HepG2 (cell line): Measurements from ENCODE around the gene SRC. TPM values are rescaled to one million over a fixed set of nuclear protein-coding genes. Genes with fewer than 3 reads are reported as not detected.

ENCODE experiments used
- ATAC-seq: fragments of 200-7000 bp; cut with Tn5 transposase; 3 replicates; pipeline ENCODE4 v1.9.1; 2020; ENCODE audit warnings: mild to moderate bottlenecking, moderate library complexity
- BruUV-seq: library from RNA; stranded (reverse); fragments of 400-500 nt; replicated peaks from 2 replicates; lab custom pipeline; 2021; lab: Mats Ljungman, UMichigan
- CTCF ChIA-PET: fragments of 300-600 bp; formaldehyde crosslinking; extraction: SDS; loops from one replicate; lab custom pipeline; 2021; ENCODE audit warnings: low total read pairs, inconsistent platforms, low intra/inter-chr PET ratio; lab: Yijun Ruan, JAX
- POLR2A ChIA-PET: fragments of 350-600 bp; sonication (Branson Sonifier 250); formaldehyde crosslinking; loops from one replicate; lab custom pipeline; 2020; ENCODE audit warnings: antibody characterized with exemption, inconsistent platforms; lab: Yijun Ruan, JAX
- DNase-seq: peaks from one replicate; pipeline ENCODE4 v3.0.0-alpha.2; 2015; ENCODE audit warnings: low spot score
- FAIRE-seq: peaks from 3 replicates; lab custom pipeline; 2011; peaks lifted over from hg19 to GRCh38; lab: Jason Lieb, UNC
- H2AFZ ChIP-seq: one replicate; pipeline ENCODE4 v1.6.1; 2011; ENCODE audit warnings: low read length, inconsistent platforms
- H3K27ac ChIP-seq: fragments of 300-600 bp; 3 replicates; pipeline ENCODE4 v1.8.0; 2011; ENCODE audit warnings: mixed run types, mild to moderate bottlenecking, mixed read lengths, low read length, inconsistent platforms; ENCODE audit not compliant: insufficient read depth; ENCODE audit errors: extremely low read length
- H3K27me3 ChIP-seq, 2 experiments: fragments of 200-600 bp in 1 of 2; 2 replicates in 1 of 2; 3 replicates in 1 of 2; pipeline versions ENCODE4 v1.6.0 to v1.8.0; 2011; ENCODE audit warnings: low read length in 2 of 2, mild to moderate bottlenecking in 2 of 2, moderate library complexity in 2 of 2, inconsistent platforms in 1 of 2; ENCODE audit not compliant: insufficient read depth in 2 of 2, control insufficient read depth in 1 of 2
- H3K36me3 ChIP-seq, 2 experiments: fragments of 200-600 bp in 1 of 2; replicated peaks in 1 of 2; 2 replicates in 1 of 2; 3 replicates in 1 of 2; pipeline versions ENCODE4 v1.5.1 to v1.8.0; 2011; ENCODE audit warnings: low read length in 2 of 2, inconsistent platforms in 1 of 2; ENCODE audit not compliant: insufficient read depth in 2 of 2, control insufficient read depth in 1 of 2
- H3K4me1 ChIP-seq: 2 replicates; pipeline ENCODE4 v1.5.1; 2012; ENCODE audit warnings: low read length, inconsistent platforms; ENCODE audit not compliant: insufficient read depth
- H3K4me2 ChIP-seq: 2 replicates; pipeline ENCODE4 v1.6.0; 2011; ENCODE audit warnings: low read depth, low read length, inconsistent platforms
- H3K4me3 ChIP-seq, 3 experiments: fragments of 200-600 bp in 1 of 3; sonication (generic), shearing (Covaris generic) in 1 of 3; replicated peaks in 1 of 3; 2 replicates each; pipeline ENCODE4 v1.5.1; 2011 to 2016; ENCODE audit warnings: low read length in 3 of 3, inconsistent platforms in 2 of 3, low read depth in 2 of 3, mild to moderate bottlenecking in 2 of 3, control low read depth in 1 of 3, mixed read lengths in 1 of 3; ENCODE audit not compliant: insufficient read depth in 1 of 3
- H3K79me2 ChIP-seq: one replicate; pipeline ENCODE4 v1.6.1; 2011; ENCODE audit warnings: low read length, inconsistent platforms; ENCODE audit not compliant: insufficient read depth
- H3K9ac ChIP-seq: 2 replicates; pipeline ENCODE4 v1.6.0; 2011; ENCODE audit warnings: mild to moderate bottlenecking, low read depth, low read length, inconsistent platforms; ENCODE audit not compliant: insufficient read depth
- H3K9me3 ChIP-seq: 2 replicates; pipeline ENCODE4 v1.5.1; 2012; ENCODE audit warnings: mild to moderate bottlenecking, low read length
- H4K20me1 ChIP-seq: 2 replicates; pipeline ENCODE4 v1.6.0; 2011; ENCODE audit warnings: inconsistent platforms, mild to moderate bottlenecking, low read length, moderate library complexity; ENCODE audit not compliant: insufficient read depth
- GLI4 ChIP-seq: sonication (generic); formaldehyde crosslinking; IDR thresholded peaks from 2 replicates; pipeline ENCODE4 v1.5.1; 2020; ENCODE audit warnings: missing genetic modification reagents, mild to moderate bottlenecking, moderate library complexity, borderline replicate concordance
- KDM1A ChIP-seq: IDR thresholded peaks from 2 replicates; pipeline ENCODE4 v1.6.1; 2016; ENCODE audit warnings: missing compliant biosample characterization
- KDM2A ChIP-seq: sonication (generic); formaldehyde crosslinking; IDR thresholded peaks from 2 replicates; pipeline ENCODE4 v1.4.0; 2020; ENCODE audit warnings: low read depth, missing genetic modification reagents, borderline replicate concordance
- KLF6 ChIP-seq: IDR thresholded peaks from 2 replicates; pipeline ENCODE4 v1.8.0; 2016; ENCODE audit warnings: missing biosample characterization, missing genetic modification reagents
- MEF2D ChIP-seq: sonication (generic); formaldehyde crosslinking; IDR thresholded peaks from 2 replicates; pipeline ENCODE4 v1.5.1; 2020; ENCODE audit warnings: mild to moderate bottlenecking, missing genetic modification reagents
- NONO ChIP-seq, 2 experiments: fragments of 450-650 bp in 1 of 2; sonication (generic) in 1 of 2; formaldehyde crosslinking in 1 of 2; IDR thresholded peaks in 1 of 2; conservative IDR thresholded peaks in 1 of 2; 2 replicates each; pipeline versions ENCODE4 v1.6.1 to v1.8.0; 2017 to 2022; ENCODE audit warnings: mild to moderate bottlenecking in 1 of 2, missing genetic modification reagents in 1 of 2, moderate library complexity in 1 of 2
- PAF1 ChIP-seq: IDR thresholded peaks from 2 replicates; pipeline ENCODE4 v1.6.1; 2016; ENCODE audit warnings: missing genetic modification reagents, missing compliant biosample characterization
- SRSF1 ChIP-seq: fragments of 200-400 bp; formaldehyde crosslinking; optimal IDR thresholded peaks from 2 replicates; pipeline ENCODE3; 2017; ENCODE audit warnings: mild to moderate bottlenecking, low read depth, low read length, moderate library complexity
- ZFY ChIP-seq: sonication (generic); formaldehyde crosslinking; IDR thresholded peaks from 2 replicates; pipeline ENCODE4 v1.4.0; 2020; ENCODE audit warnings: missing genetic modification reagents
- ZFYVE20 ChIP-seq: sonication (generic); formaldehyde crosslinking; IDR thresholded peaks from 2 replicates; pipeline ENCODE4 v1.8.0; 2023; ENCODE audit warnings: low read depth, mild to moderate bottlenecking, moderate library complexity, missing genetic modification reagents, borderline replicate concordance
- ZKSCAN5 ChIP-seq: sonication (generic); formaldehyde crosslinking; IDR thresholded peaks from 2 replicates; pipeline ENCODE4 v1.5.1; 2020; ENCODE audit warnings: mild to moderate bottlenecking, missing genetic modification reagents
- ZNF724P ChIP-seq: sonication (generic); formaldehyde crosslinking; IDR thresholded peaks from 2 replicates; pipeline ENCODE4 v1.8.0; 2022; ENCODE audit warnings: missing genetic modification reagents, borderline replicate concordance
- WGBS: methylation state at CpG from one replicate; pipeline ENCODE4 v1.1.6; 2017; ENCODE audit warnings: low lambda C conversion rate; 5-methylcytosine and 5-hydroxymethylcytosine counted together
- in situ Hi-C: cut with HindIII; loops from 2 replicates; pipeline ENCODE4 v1.10.0; 2017; ENCODE audit warnings: low pct_unique_long_range_greater_than_20kb; ENCODE audit not compliant: extremely low pct_ligation_motif_present
- intact Hi-C: fragments of 100-400 bp; cut with micrococcal nuclease; formaldehyde crosslinking; loops from one replicate; pipeline ENCODE4 v1.10.0; 2022; ENCODE audit not compliant: unreplicated experiment
- polyA plus RNA-seq, 8 experiments: library from polyadenylated mRNA; depleted of rRNA in 3 of 8; stranded (reverse) in 7 of 8; unstranded in 1 of 8; fragments of >200 nt; fragmentation: Illumina TruSeq in 4 of 8; extraction: Trizol in 4 of 8; gene quantifications; 2 replicates each; pipeline versions ENCODE4 v1.2.1 to v1.2.3, GENCODE V29; 2011 to 2016; ENCODE audit warnings: low read depth in 4 of 8, missing spikeins in 1 of 8, mixed read lengths in 1 of 8; ENCODE audit not compliant: insufficient read depth in 1 of 8
- total RNA-seq, 5 experiments: library from RNA; depleted of rRNA; stranded (reverse); fragments of >200 nt; fragmentation: Illumina TruSeq; extraction: Trizol; gene quantifications; 2 replicates each; pipeline ENCODE4 v1.2.3, GENCODE V29; 2016; ENCODE audit warnings: low read depth in 1 of 5
- TF ChIP-seq, protein P1 (sequence below): sonication (generic); formaldehyde crosslinking; IDR thresholded peaks from 2 replicates; pipeline ENCODE4 v1.8.0; 2022; ENCODE audit warnings: missing genetic modification reagents, mild to moderate bottlenecking, borderline replicate concordance
- TF ChIP-seq, protein P2 (sequence below): sonication (generic); formaldehyde crosslinking; IDR thresholded peaks from 2 replicates; pipeline ENCODE4 v1.4.0; 2020; ENCODE audit warnings: missing genetic modification reagents, borderline replicate concordance
- TF ChIP-seq, protein P3 (sequence below): sonication (generic); formaldehyde crosslinking; IDR thresholded peaks from 2 replicates; pipeline ENCODE4 v1.4.0; 2020; ENCODE audit warnings: mild to moderate bottlenecking, missing genetic modification reagents
- TF ChIP-seq, protein P4 (sequence below): sonication (generic); formaldehyde crosslinking; IDR thresholded peaks from 2 replicates; pipeline ENCODE4 v1.4.0; 2020; ENCODE audit warnings: mild to moderate bottlenecking, missing genetic modification reagents

SRC gene
- total and polyA plus RNA-seq, 2 of the 13 experiments (the other 11 are each of a cell fraction or from before 2014, with no cell fraction given), result 54.7 to 192 TPM

DNA sequence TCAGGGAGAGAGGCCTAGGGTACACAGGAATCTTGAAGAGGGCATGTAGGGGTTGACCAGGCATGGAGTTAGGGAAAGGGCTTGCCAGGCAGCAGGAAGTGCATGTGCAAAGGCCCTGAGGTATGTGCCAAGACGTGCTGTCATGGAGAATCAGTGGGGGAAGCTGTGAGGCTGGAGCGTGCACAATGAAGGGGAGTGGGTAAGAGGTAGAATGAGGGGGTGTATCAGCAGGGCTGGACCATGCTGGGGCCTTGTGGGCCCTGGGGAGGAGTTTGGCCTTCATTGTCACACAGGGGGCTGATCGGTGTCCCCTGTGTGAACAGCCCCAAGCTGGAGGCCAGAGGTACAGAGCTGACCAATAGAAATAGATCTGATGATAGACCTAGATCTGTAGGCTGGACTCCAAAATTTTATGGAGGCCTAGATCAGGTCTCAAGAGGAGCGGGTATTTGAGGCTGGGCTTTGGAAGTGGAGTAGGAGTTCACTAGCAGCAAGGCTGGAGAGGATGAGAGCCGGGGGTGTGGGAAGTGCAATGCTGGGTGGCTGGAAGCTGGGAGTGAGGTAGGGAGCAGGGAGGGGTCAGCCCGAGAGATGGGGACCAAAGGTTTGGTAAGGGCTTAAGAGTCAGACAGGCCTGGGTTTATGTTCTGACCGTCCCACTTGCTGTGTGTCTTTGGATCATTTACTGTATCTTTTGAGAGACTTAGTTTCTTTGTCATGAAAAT is 3.0 kb downstream of the SRC start:
- CTCF ChIA-PET, result no interaction called here
- Histone ChIP-seq H3K9me3 (no peaks in the 10 kb centered on the region), H3K4me2 (peak overlapping the region; percentile 8; the same call in 1 of the 2 replicates), H3K4me1 (peaks cover 68% of the 10 kb centered on the region), H4K20me1 (peaks cover 74% of the 10 kb centered on the region), H3K27me3 (peaks cover 0 to 5% of the 10 kb centered on the region in 2 experiments; a peak in 1 of 5 replicates), H3K36me3 (peaks cover 28 to 61% of the 10 kb centered on the region in 2 experiments), H3K79me2 (peaks cover 85% of the 10 kb centered on the region), H3K9ac (no peak overlapping the region), H3K27ac (no peak overlapping the region), H3K4me3 (no peak overlapping the region), H2AFZ (no peak overlapping the region)
- POLR2A ChIA-PET, result interaction anchor here (1.1 to 2.0 kb wide), 7 partner anchors 9 to 171 kb away, joined by 3 to 9 read pairs (median 4); no protein-coding TSS in a partner anchor
- BruUV-seq, result no TSS peak
- intact Hi-C loops (no loop called here), in situ Hi-C loops (no loop called here)
- peak; percentile 39 for FAIRE-seq
- DNase-seq, result no peak
- WGBS, result 92% methylated on average over 7 of the region's 7 CpGs
- no peak for ATAC-seq
- TF ChIP-seq, protein P1, sequence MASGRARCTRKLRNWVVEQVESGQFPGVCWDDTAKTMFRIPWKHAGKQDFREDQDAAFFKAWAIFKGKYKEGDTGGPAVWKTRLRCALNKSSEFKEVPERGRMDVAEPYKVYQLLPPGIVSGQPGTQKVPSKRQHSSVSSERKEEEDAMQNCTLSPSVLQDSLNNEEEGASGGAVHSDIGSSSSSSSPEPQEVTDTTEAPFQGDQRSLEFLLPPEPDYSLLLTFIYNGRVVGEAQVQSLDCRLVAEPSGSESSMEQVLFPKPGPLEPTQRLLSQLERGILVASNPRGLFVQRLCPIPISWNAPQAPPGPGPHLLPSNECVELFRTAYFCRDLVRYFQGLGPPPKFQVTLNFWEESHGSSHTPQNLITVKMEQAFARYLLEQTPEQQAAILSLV (CRISPR knock-in tag), result 0 out of 2 replicates have a peak, but pooled peaks have one; percentile 27
- no peak for TF ChIP-seq GLI4 (CRISPR knock-in tag)
- 0 out of 2 replicates have a peak, but pooled peaks have one; percentile 13 for TF ChIP-seq KLF6 (CRISPR knock-in tag)
- TF ChIP-seq PAF1 (CRISPR knock-in tag), result 0 out of 2 replicates have a peak, but pooled peaks have one; percentile 41
- TF ChIP-seq, protein P2, sequence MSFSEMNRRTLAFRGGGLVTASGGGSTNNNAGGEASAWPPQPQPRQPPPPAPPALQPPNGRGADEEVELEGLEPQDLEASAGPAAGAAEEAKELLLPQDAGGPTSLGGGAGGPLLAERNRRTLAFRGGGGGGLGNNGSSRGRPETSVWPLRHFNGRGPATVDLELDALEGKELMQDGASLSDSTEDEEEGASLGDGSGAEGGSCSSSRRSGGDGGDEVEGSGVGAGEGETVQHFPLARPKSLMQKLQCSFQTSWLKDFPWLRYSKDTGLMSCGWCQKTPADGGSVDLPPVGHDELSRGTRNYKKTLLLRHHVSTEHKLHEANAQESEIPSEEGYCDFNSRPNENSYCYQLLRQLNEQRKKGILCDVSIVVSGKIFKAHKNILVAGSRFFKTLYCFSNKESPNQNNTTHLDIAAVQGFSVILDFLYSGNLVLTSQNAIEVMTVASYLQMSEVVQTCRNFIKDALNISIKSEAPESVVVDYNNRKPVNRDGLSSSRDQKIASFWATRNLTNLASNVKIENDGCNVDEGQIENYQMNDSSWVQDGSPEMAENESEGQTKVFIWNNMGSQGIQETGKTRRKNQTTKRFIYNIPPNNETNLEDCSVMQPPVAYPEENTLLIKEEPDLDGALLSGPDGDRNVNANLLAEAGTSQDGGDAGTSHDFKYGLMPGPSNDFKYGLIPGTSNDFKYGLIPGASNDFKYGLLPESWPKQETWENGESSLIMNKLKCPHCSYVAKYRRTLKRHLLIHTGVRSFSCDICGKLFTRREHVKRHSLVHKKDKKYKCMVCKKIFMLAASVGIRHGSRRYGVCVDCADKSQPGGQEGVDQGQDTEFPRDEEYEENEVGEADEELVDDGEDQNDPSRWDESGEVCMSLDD, result no peak
- peak; percentile 14; the same call in 1 of the 2 replicates for TF ChIP-seq KDM2A
- TF ChIP-seq KDM1A (CRISPR knock-in tag), result peak; percentile 46; the same call in 1 of the 2 replicates
- 0 out of 2 replicates have a peak, but pooled peaks have one; percentile 37 for TF ChIP-seq MEF2D
- no peak for TF ChIP-seq NONO (IDR thresholded peaks at IDR 0.05)
- 0 out of 2 replicates have a peak, but pooled peaks have one; percentile 0 for TF ChIP-seq NONO (CRISPR knock-in tag; conservative IDR thresholded peaks at IDR 0.05)
- peak; percentile 28; the same call in 1 of the 2 replicates for TF ChIP-seq ZFY
- TF ChIP-seq ZKSCAN5 (CRISPR knock-in tag), result peak; percentile 28; the same call in 1 of the 2 replicates
- no peak for TF ChIP-seq ZNF724P (CRISPR knock-in tag)
- TF ChIP-seq, protein P3, sequence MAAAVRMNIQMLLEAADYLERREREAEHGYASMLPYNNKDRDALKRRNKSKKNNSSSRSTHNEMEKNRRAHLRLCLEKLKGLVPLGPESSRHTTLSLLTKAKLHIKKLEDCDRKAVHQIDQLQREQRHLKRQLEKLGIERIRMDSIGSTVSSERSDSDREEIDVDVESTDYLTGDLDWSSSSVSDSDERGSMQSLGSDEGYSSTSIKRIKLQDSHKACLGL (CRISPR knock-in tag), result 0 out of 2 replicates have a peak, but pooled peaks have one; percentile 20
- no peak for TF ChIP-seq ZFYVE20 (CRISPR knock-in tag)
- TF ChIP-seq, protein P4, sequence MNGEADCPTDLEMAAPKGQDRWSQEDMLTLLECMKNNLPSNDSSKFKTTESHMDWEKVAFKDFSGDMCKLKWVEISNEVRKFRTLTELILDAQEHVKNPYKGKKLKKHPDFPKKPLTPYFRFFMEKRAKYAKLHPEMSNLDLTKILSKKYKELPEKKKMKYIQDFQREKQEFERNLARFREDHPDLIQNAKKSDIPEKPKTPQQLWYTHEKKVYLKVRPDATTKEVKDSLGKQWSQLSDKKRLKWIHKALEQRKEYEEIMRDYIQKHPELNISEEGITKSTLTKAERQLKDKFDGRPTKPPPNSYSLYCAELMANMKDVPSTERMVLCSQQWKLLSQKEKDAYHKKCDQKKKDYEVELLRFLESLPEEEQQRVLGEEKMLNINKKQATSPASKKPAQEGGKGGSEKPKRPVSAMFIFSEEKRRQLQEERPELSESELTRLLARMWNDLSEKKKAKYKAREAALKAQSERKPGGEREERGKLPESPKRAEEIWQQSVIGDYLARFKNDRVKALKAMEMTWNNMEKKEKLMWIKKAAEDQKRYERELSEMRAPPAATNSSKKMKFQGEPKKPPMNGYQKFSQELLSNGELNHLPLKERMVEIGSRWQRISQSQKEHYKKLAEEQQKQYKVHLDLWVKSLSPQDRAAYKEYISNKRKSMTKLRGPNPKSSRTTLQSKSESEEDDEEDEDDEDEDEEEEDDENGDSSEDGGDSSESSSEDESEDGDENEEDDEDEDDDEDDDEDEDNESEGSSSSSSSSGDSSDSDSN (CRISPR knock-in tag), result 0 out of 2 replicates have a peak, but pooled peaks have one; percentile 19
- no peak for TF ChIP-seq SRSF1
